ENCODE measurements around the gene IDH3G. TPM values are rescaled to one million over a fixed set of nuclear protein-coding genes. Genes with fewer than 3 reads are reported as not detected.
A peak's percentile ranks its signal among the peaks of the same experiment; 100 is the strongest.

IDH3G gene
- total RNA-seq, 1 donor, result 40.2 TPM

DNA sequence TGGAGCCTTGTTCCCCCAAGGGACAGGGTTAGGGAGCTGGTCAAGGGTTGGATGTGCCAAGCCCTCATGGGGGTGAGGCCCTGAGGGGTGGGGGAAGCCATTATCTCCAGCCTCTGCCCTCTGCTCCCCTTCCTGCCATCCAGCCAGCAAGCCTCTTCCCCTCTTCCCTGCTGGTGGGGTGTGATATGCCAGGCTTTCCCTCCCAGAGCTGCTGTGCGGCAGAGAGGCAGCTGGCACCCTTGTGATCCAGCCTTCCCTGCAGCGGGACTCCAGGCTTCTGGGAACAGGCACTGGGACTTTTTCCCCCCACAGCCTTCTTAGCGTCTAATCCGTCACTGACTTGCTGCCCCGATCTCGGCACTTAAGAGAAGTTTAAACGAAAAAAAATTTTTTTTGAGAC is 6.6 kb upstream of the IDH3G start:
- TF ChIP-seq, protein P1, sequence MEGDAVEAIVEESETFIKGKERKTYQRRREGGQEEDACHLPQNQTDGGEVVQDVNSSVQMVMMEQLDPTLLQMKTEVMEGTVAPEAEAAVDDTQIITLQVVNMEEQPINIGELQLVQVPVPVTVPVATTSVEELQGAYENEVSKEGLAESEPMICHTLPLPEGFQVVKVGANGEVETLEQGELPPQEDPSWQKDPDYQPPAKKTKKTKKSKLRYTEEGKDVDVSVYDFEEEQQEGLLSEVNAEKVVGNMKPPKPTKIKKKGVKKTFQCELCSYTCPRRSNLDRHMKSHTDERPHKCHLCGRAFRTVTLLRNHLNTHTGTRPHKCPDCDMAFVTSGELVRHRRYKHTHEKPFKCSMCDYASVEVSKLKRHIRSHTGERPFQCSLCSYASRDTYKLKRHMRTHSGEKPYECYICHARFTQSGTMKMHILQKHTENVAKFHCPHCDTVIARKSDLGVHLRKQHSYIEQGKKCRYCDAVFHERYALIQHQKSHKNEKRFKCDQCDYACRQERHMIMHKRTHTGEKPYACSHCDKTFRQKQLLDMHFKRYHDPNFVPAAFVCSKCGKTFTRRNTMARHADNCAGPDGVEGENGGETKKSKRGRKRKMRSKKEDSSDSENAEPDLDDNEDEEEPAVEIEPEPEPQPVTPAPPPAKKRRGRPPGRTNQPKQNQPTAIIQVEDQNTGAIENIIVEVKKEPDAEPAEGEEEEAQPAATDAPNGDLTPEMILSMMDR (IDR thresholded peaks at IDR 0.05; ENCODE audit: insufficient read depth, low read depth, low read length), result no peak
- no peak for DNase-seq (ENCODE audit: low read depth)
- no peak overlapping the region for H3K4me3 ChIP-seq (ENCODE audit: low read depth, low read length)

DNA sequence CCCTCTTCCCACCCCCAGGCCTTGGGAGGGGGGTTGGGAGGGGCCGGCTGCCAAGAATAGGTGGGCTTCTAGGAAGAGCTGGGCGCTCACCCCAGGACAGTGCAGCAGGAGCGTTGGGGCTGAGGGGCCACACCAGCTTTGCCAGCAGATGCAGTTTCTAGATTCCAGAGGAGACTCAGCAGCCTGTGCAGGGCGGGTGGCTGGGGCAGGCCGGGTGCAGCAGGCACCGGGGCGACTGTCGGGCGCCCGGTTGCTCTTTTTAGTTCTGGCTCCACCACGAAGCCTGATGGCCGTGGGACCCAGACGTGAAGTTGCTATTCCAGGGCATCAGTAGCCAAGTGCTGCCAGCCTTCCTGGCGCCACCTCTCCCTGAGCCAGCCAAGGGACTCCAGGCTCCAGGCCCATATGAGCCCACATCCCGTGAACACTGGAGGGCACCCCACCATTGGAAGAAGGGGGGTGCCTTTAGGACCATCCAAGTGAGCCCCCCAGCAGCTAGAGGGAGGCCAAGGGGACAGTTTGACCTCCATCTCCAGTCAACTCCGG is 6.1 kb upstream of the IDH3G start:
- TF ChIP-seq, protein P1 (IDR thresholded peaks at IDR 0.05; ENCODE audit: insufficient read depth, low read depth, low read length), result no peak

DNA sequence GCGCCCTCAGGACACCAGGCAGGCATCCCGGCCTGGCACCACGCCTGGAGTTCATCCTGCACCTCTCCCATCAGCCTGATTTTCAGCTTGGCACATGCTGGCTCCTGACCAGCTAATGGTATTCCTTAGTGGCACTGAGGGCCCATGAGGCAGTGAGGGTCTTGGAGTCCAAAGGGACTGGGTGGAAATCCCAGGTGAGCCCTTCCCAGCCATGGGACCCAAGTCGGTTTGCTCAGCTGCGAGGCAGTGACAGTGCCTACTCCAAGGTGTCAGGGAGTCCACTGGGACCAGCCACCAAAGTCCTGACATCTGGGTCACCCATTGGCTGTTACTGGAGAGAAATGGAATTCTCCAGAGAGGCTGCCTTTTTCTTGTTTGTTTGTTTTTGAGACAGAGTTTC is 5.2 kb upstream of the IDH3G start:
- no peak overlapping the region for H3K4me3 ChIP-seq (ENCODE audit: low read depth, low read length)
- no peak for DNase-seq (ENCODE audit: low read depth)
- TF ChIP-seq, protein P1 (IDR thresholded peaks at IDR 0.05; ENCODE audit: insufficient read depth, low read depth, low read length), result no peak

More for the DNA sequence above, 6.1 kb upstream of the IDH3G start:
- H3K4me3 ChIP-seq (ENCODE audit: low read depth, low read length), result no peak overlapping the region
- no peak for DNase-seq (ENCODE audit: low read depth)

DNA sequence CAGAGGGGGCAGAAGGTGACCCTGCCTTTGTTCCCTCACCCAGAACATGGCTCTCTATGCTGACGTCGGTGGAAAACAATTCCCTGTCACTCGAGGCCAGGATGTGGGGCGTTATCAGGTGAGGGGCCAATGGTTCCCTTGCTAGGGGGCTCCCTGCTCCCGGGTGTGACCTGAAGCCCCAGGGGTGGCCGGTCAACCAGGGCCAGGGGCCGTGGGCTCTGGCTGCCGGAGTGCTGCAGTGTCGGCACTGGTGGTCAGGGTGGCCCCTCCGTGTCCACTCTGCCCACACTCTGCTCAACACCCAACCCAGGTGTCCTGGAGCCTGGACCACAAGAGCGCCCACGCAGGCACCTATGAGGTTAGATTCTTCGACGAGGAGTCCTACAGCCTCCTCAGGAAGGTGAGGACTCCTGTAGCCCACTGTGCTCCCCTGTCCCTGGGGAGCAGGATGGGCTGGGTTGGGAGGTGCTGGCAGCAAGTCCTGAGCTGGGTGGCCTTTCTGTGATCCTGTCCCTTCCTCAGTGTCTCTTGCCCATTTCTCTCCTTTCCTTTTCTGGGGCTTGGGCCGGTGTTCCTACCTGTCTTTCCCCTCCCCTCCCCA is 3.3 kb upstream of the IDH3G start:
- TF ChIP-seq, protein P1 (IDR thresholded peaks at IDR 0.05; ENCODE audit: insufficient read depth, low read depth, low read length), result no peak
- H3K4me3 ChIP-seq (ENCODE audit: low read depth, low read length), result no peak overlapping the region
- no peak for DNase-seq (ENCODE audit: low read depth)

DNA sequence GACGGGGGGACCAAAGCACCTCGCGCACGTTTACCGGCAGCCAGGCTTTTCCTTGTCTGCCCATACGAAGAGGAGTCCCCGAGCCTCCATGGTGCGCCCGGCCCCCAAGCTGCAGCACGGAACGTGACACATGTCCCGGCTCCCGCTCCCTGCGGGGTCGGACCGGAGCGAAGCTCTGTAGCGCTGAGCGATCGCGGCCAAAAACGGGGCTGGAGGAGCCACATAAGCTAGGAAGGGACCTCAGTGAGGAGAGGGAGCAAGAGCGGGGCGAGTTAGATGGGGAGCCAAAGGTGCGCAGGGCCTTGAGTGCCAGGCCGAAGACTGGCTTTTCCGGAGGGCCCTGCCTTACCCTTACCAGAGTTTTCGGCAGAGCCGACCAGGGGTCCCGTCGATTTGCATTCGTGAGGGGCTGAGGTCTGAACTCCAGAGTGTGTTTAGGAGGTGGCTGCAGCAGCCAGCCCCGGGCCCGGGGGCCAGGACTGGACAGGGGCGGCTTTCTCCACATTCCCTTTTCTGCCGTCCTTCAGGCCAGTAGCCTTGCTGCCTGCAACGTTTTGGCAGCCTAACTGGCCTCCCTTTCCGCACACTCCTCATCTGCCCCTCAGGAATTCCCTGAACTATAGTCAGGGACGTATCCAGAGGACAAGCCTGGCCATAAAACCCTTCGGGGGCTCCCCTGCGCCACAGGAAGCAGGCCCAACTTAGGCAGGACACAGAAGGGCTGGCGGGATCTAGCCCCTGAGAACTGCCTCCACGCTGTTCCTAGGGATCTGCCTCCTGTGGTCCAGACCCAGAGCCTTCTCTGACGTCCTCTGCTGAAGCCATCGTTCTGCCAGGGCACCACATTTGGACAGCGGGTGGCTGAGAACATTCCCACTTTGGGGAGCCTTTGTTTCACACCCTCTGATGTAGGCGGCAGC is 982 bp upstream of the IDH3G start:
- peak; percentile 20 for DNase-seq (ENCODE audit: low read depth)
- peak overlapping the region; percentile 82 for H3K4me3 ChIP-seq (ENCODE audit: low read depth, low read length)
- TF ChIP-seq, protein P1 (IDR thresholded peaks at IDR 0.05; ENCODE audit: insufficient read depth, low read depth, low read length), result no peak

DNA sequence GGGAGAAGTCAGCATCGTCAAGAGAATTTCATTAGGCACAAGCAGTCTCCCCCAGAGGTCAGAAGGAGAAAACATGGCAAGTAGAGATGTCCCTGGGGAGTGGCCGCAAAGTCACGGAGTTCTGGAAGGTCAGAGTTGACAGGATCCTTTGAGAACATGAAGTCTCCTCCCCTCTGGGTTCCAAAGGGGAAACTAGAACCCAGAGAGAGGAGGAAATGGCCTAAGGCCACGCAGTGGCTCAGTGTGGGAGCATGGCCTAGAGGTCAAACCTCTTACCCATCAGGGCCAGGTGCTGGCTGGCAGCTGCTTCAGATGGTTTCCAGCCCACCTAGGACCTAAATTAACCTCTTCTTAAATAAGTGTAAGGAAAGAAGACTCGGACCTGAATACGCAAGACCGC is 884 bp downstream of the IDH3G start:
- TF ChIP-seq, protein P1 (IDR thresholded peaks at IDR 0.05; ENCODE audit: insufficient read depth, low read depth, low read length), result no peak
- DNase-seq (ENCODE audit: low read depth), result peak; percentile 14
- H3K4me3 ChIP-seq (ENCODE audit: low read depth, low read length), result peak overlapping the region; percentile 82
